ENCODE results near the gene FKBP9.
"Not testable (repeated sequence)": the region's sequence is repeated elsewhere in the genome, so short reads cannot be mapped to it uniquely, and the experiment has no call there.

The FKBP9 gene

DNA sequence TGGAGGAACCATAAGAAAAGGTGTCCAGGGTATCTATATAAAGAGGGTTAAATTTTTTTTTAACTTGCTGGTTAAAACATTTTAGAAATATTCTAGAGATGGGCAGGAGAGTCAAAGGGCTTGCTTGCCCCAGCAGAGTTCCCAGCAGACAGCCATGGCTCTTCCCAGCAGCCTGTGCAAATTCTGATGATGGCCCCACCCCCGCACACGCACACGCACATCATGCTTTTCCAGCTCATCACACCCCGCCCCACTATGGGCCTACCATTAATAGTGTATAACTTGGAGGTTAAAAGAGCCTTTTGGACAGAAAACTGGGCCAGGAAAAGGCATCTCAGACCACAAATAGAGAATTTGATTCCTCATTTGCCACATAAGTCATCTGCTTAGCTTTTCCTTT is 48.5 kb downstream of the FKBP9 start:
- not testable (repeated sequence) for DNase-seq (ENCODE audit: low read depth)

DNA sequence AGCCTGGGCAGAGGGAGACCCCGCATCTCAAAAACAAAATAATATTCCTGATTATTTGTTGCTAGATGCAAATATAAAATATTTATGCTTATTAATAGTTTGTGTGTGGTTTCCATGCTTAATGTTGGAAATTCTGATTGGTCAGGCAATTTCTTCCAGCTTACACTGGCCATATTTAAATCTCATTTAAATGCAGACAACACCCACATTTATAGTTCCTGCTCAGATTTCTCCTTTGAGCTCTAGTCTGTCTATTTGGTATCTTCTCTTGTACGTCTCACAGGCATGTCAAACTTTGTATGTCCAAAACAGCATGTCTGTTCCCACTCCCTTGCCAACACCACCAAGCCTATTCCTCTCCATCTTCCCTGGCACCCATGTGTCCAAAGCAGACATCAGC is 52.5 kb downstream of the FKBP9 start:
- DNase-seq (ENCODE audit: low read depth): no peak

DNA sequence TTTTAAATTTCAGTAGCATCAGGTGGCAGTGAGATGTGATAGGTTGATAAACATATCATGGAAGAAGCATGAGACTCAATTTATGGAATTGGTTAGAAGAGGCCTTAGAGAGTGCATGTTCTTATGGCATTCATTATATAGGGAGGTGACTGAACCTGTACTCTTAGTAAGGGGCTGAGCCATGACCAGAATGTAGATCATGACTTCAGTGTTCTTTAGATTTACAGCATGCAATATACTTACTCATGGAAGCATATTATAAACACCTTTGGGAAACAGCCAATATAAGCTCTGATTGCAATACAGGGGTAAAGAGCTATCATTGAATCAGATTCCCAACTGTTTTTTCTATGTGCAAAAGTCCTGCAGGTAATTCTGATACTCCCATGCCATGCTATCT is 55.1 kb downstream of the FKBP9 start:
- no peak for DNase-seq (ENCODE audit: low read depth)

DNA sequence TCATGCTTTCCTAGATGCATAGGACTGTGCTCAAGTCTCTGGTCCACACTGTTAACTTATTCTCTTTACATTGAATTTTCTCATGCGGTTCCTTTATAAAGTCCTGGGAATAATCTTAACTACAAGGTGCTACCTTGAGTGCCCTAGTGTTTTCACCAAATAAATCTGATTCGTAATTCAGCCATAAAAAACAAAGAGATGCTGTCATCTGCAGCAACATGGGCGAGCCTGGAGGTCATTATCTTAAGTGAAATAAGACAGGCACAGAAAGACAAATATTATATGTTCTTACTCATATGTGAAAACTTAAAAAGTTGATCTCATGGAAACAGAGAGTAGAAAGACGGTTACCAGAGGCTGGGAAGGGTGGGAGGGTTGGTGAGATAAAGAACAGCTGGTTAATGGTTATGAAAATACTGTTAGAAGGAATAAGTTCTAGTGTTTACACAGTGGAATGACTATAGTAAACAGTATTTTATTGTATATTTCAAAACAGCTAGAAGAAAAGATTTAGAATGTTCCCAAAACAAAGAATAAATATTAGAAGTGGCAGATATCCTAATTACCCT is 67.0 kb downstream of the FKBP9 start:
- DNase-seq (ENCODE audit: low read depth): no peak

DNA sequence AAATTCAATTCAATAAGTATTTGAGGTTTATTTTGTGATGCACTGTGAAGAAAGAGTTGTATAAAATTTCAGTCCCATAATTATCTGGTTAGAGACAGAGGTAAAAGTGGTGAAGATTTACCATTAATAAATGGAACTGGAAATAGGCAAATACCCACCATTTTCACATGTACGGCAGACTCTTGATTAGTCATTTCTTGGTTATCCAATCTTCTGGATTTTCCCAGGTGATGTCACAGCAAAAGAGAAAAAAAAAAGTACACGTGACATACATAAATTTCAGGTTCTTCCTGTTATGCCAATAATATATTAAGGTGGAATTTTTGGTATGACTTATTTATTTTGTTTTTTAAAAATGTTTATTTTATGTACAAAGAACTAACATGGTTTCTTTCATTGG is 78.5 kb downstream of the FKBP9 start:
- DNase-seq (ENCODE audit: low read depth): no peak

DNA sequence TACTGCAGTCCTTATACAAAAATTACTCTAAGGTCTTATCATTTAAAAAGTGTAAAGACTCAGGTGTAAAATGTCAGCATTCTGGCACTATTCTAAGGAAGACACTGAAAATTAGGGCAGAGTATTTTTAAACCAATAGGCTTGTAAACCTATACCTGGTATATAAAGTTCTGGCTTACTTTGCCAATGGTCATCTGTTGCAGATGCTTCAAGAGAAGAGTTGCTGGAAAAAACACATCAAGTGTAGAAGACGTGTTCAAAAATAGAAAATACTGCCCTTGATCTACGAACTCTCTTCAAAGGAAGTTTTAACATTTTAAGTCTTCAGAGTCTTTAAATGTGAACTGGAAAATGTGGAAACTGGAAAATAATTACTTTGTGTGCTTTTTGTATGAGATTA is 81.4 kb downstream of the FKBP9 start:
- no peak for DNase-seq (ENCODE audit: low read depth)

DNA sequence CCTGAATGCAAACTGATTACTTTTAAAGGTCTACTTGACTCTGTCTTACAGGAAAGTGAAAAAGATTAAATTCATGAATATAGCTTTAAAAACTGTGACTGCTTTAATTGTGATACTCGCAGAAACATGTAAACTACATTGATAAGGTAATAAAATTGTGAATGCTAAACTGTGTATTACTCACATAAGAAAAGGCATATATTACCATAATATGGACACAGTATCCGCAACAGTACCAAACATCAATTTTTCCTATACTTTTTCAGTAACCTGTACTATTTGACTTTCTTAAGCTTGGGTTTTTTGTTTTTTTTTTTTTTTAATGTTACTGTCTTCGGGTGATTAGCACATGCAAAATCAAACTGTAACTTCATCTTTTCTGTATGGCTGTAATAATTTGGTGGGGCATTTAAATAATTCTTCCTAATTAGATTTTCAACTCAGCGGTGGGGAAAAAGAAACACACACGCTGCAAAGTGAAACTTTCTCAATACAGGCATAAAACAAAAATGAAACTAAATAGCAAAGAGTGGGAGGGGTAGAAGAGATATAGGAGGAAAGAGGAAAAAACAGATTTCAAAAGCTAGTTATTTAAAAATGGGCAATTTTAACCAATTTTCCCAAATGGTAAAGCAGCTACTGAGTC is 82.1 kb downstream of the FKBP9 start:
- DNase-seq (ENCODE audit: low read depth): no peak

DNA sequence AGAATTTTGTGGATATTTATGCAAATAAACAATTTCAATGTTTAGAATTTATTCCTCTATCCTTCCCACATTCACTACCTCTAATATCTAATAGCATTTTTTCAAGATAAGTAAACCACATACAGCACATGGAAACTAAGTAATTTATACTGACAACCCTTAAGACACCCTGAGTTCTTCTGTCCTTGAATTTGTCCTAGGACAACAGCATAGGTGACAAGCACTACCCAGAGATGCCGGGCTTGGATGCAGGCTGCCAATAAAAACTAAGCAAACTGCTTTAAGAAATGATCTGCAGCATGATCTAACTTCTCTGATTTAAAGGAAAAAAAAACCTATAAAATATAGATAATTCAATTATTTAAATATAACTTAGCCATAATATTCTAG is 82.7 kb downstream of the FKBP9 start:
- DNase-seq (ENCODE audit: low read depth): no peak

DNA sequence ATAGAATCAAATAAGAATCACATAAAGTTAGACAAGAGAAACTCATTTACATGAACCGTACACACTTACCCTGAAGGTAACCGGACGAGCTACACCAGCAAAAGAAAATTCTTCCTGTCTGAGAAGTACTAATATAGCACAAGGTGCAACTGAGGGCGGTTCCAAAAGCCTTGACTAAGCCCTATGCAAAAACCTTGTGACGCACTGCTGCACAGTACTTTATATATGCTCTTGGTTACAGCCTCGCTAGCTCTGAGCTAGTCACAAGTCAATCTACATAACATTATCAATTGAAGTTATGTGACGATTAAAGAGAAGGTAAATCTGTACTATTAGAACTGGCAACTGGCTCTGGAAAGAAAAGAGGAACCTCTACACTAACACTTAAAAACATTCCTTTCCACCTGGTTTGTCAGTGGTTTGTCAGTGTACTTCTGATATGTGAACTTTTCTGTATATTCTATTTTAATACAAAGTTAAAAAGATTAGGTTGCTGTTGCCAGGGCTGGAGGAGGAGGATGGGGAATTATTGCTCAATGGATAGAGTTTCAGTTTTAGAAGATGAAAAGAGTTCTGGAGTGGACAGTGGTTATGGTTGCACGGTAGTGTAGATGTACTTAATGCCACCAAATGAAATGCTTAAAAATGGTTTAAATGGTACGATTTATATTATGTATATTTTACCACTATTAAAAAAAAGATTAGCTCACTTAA is 83.7 kb downstream of the FKBP9 start:
- DNase-seq (ENCODE audit: low read depth): no peak

DNA sequence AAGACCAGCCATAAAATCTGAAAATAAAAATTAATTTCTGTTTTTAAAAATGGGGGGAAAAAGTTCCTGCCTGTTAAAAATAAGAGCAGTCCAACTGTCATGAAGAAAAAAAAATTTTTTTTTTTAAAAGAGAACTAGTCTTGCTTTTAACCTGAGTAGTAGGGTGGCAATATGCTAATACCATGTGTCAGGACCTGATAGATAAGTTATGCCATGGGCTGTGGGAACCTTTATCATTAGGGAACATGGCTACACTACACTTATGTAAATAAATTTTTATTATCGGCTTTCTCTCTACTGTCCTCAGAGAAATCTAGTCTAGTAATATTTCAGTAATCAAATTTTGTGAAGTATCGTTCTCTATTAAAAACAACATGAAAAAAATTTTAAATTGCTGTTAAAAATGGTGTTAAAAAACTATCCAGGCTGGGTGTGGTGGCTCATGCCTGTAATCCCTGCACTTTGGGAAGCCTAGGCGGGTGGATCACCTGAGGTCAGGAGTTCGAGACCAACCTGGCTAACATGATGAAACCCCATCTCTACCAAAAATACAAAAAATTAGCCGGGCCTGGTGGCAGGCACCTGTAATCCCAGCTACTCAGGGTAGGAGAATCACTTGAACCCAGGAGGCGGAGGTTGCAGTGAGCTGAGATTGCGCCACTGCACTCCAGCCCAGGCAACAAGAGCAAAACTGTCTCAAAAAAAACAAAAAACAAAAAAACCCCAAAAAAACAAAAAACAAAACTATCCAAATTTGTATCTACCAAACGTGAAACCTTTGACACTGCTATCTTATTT is 84.6 kb downstream of the FKBP9 start:
- no peak for DNase-seq (ENCODE audit: low read depth)

DNA sequence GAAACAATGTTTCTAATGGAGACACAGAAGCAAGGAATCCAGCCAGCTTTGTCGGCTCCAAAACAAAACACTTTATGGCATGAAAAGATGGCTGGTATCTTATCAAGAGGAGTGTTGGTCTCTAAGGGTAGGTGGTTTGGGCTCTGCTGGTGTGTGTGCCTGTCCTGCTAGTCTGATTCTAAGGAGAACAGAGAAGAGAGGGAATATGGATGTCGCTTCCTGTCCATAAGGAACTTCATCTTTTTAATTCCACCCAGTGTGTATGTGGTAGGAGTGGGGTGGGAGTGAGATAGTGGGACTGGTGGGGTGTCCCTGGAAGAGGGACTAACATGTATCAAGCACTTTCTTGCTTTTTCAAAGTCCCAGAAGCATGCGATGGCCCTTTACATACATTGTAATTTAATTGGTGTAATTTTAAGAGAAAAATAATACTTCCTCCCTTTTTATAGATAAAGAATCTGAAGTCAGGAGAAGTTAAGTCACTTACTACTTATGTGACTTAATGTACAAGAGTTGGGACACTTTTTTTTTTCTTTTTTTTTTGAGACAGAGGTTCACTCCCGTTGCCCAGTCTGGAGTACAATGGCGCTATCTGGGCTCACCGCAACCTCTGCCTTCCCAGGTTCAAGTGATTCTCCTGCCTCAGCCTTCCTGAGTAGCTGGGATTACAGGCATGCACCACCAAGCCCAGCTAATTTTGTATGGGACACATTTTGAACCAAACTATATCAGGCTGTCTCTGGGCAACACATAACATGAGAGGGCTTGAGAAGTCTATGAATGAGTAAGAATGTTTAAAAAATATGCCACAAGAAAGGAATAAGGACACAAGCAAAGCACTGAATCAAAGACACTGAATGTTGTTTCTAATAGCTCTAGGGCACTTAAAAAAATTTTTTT is 86.5 kb downstream of the FKBP9 start:
- no peak for DNase-seq (ENCODE audit: low read depth)

DNA sequence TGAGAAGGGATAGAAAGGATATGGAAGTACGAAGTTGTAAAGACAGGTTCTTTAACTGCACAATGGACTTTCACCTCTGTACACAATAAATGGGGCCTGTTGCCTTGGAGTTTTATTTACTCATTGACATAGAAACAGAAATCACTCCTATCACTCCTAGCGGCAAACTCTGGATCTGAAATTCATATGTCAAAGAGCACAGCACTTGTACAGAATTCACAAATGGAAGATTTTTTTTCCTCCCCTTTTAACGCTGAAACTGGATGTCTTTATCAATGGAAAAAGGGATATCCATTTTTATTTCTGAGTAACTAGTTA is 87.1 kb downstream of the FKBP9 start:
- DNase-seq (ENCODE audit: low read depth): no peak

DNA sequence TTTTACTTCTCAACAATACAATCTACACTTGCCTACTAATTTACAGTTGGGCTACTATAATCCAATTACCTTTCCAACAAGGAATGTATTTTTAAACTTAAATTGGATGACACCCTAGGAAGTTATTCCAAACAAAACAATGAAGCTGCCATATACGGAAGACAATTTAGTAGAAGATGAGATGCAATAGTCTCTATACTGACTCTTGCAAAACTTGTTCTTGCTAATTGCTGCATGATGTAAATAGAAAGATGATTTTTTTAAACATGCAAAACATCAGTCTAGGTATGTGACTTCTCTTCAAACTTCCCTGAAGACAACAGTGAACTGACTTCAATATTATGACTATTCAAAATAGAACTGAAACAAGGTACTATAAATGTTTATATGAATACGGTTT is 87.7 kb downstream of the FKBP9 start:
- no peak for DNase-seq (ENCODE audit: low read depth)

DNA sequence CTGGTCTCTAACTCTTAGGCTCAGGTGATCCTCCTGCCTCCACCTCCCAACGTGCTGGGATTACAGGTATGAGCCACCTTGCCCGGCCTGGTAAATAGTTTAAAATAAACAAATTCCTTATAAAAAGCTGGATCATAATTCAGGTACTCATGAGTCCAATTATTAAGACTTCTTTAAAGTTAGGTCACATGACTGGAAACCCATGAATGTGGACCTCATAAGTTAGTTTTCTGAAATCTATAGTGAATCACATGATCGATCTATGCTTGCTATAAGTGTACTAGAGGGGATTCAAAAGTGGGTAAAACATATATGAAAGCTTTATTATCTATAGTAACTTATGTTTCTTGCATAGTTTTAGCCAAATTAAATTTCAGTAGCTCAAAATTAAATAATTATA is 91.0 kb downstream of the FKBP9 start:
- DNase-seq (ENCODE audit: low read depth): no peak

DNA sequence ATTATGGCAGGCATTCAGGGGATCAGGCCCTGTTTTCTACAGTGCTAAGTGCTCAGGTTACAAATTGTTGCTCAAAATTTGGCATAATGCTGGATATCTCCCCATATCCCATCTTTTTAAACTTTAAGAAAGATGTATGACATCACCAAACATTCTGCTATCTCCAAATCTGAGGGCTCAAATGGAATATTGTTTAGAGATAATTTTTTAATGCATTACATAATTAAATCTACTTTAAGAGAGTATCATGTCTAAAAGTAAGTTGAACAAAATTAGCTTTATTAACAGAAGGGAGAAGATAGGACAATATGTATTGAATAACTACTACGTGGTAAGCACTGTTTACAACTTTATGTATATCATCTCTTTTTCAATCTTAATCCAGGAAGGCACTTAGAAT is 91.5 kb downstream of the FKBP9 start:
- no peak for DNase-seq (ENCODE audit: low read depth)

DNA sequence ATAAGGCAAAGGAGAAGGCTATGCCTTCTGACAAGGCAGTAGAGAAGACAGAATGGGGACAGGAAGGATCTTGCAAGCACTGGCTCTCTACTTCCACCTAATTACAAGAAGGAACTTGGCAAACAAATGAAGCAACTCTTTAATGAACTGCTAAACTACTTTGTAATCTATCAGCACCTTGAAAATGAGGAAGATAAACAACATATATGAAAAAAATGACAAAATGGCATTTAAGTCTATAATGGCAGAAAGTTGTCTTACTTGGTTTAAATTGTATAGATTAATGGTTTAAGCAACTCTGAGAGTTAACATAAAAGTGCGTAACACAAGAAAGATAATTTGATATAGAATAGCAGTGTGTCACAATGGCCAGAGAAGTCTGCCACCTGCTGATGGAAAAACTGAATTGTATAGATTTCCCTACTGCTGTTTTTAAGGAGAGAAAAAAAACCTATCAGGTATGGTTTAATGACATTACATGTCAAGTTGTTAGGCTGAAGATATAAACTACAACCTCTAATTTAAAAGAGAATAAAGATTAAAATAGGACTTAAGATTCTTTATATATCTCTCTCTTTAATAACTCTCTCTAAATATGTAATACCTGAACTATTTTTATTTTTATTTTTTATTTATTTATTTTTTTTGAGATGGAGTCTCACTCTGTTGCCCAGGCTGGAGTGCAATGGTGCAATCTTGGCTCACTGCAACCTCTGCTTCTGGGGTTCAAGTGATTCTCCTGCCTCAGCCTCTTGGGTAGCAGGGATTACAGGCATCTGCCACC is 93.5 kb downstream of the FKBP9 start:
- peak; percentile 32 for DNase-seq (ENCODE audit: low read depth)

DNA sequence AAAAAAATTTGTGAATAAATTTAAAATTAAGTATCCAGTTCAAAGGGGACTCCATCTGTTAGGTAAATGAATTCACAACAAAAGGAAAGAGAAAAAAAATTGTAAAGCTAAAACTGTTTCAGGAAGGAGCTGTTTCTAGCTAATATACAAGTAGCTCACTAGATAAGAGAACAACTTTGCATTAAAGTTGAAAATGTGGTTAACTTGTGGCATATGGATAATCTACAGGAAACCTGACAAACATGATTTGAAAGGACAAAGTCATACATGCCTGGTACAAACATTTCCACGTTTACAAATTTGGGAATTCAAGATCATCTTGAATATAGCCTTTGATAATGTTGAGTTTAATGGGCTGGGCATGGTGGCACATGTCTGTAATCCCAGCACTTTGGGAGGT is 96.5 kb downstream of the FKBP9 start:
- DNase-seq (ENCODE audit: low read depth): no peak

DNA sequence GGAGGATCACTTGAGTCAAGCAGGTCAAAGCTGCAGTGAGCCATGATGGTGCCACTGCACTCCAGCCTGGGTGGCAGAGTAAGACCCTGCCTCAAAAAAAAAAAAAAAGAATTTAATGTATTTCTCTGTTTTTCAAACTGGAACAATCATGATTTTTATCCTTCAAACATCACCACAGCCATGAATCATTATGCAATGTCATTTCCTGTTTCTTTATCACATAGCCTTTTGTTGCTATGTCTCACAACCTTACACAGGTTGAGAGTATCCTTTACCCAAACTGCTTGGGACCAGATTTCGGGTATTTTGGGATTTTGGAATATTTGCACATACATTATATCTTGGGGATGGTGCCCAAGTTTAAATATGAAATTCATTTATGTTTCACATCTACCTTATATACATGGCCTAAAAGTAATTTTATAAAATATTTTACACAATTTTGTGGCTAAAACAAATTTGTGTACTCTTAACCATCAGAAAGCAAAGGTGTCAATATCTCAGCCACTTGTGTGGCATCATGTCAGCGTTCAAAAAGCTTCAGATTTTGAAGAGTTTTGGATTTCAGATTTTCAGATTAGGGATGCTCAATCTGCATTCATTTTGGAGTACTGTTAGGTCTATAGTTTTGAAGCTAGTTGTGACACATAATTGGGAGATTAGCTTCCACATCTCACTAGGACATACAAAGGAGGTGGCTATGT is 97.2 kb downstream of the FKBP9 start:
- DNase-seq (ENCODE audit: low read depth): no peak

DNA sequence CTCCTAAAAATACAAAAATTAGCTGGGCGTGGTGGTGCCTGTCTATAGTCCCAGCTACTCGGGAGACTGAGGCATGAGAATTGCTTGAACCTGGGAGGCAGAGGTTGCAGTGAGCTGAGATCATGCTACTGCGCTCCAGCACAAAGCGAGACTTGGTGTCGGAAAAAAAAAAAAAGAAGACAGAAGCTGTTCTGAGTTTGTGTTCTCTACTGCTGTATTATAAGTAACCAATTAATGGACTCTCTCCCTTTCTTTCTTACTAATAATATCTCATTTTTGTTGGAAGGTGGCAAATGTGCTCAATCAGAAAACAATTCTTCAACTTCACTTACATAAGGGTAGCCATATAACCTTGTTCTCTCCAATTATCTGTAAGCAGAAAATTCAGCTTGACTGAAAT is 97.9 kb downstream of the FKBP9 start:
- DNase-seq (ENCODE audit: low read depth): no peak

Data from fibroblast of the conjunctiva (primary cell).